ACC112 (cell line): Measurements from ENCODE around the gene FCGR2B.
"Not testable (repeated sequence)": the region's sequence is repeated elsewhere in the genome, so short reads cannot be mapped to it uniquely, and the experiment has no call there.

ENCODE experiments used
- H2AFZ ChIP-seq: fragments of 200-600 bp; sonication (generic); one replicate; pipeline ENCODE4 v1.6.0; 2017; ENCODE audit warnings: antibody characterized with exemption, low read length; ENCODE audit not compliant: unreplicated experiment
- H3K27ac ChIP-seq: fragments of 200-600 bp; sonication (generic); 2 replicates; pipeline ENCODE4 v1.5.1; 2014; ENCODE audit warnings: low read depth, mild to moderate bottlenecking, antibody characterized with exemption, low read length, moderate library complexity
- H3K27me3 ChIP-seq: fragments of 200-600 bp; sonication (generic); 2 replicates; pipeline ENCODE4 v1.6.1; 2014; ENCODE audit warnings: mild to moderate bottlenecking, antibody characterized with exemption, low read length, moderate library complexity, mixed read lengths; ENCODE audit not compliant: insufficient read depth
- H3K36me3 ChIP-seq: fragments of 200-600 bp; sonication (generic); 2 replicates; pipeline ENCODE4 v1.6.1; 2016; ENCODE audit warnings: mild to moderate bottlenecking, antibody characterized with exemption, low read length, moderate library complexity, mixed read lengths; ENCODE audit not compliant: insufficient read depth
- H3K4me1 ChIP-seq: fragments of 200-600 bp; sonication (generic); one replicate; pipeline ENCODE4 v1.6.1; 2016; ENCODE audit warnings: low read length, mixed read lengths; ENCODE audit not compliant: insufficient read depth, unreplicated experiment, control insufficient read depth
- H3K4me3 ChIP-seq: fragments of 200-600 bp; sonication (generic); 2 replicates; pipeline ENCODE4 v1.5.1; 2014; ENCODE audit warnings: mild to moderate bottlenecking, low read depth, low read length
- H3K79me2 ChIP-seq: fragments of 200-600 bp; sonication (generic); one replicate; pipeline ENCODE4 v1.6.0; 2016; ENCODE audit warnings: low read length; ENCODE audit not compliant: control insufficient read depth, unreplicated experiment, insufficient read depth

The FCGR2B gene

GRCh38 chr1:161653541-161653940 is 9.4 kb upstream of the FCGR2B start:
- not testable (repeated sequence) for H3K4me1 ChIP-seq, H3K4me3 ChIP-seq, H3K36me3 ChIP-seq, H3K79me2 ChIP-seq, H2AFZ ChIP-seq, H3K27me3 ChIP-seq, H3K27ac ChIP-seq

DNA sequence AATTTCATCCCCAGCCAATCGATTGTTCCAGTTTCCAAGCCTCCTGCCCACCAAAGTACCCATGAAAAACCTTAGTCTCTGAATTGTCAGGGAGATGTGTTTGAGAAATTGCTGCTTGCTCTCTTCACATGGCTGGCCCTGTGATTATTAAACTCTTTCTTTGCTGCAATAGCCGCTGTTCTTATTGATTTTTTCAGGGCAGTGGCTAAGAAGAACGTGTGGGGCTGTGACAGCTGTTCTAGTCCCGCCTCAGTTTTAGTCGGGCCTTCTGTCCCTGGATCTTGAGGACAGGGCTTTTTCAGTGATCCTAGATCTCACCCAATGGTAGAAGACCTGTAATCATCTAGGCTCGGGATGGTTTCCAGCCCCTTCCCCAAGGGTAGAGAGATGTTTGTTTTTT is 9.0 kb upstream of the FCGR2B start:
- not testable (repeated sequence) for H3K4me1 ChIP-seq, H3K27ac ChIP-seq

GRCh38 chr1:161658524-161658923 is 4.4 kb upstream of the FCGR2B start:
- H3K36me3 ChIP-seq, H3K27me3 ChIP-seq, H3K4me1 ChIP-seq, H2AFZ ChIP-seq, H3K79me2 ChIP-seq, H3K4me3 ChIP-seq, H3K27ac ChIP-seq: not testable (repeated sequence)

More for the DNA sequence above, 9.0 kb upstream of the FCGR2B start:
- H3K79me2 ChIP-seq, H3K4me3 ChIP-seq, H3K27me3 ChIP-seq, H2AFZ ChIP-seq, H3K36me3 ChIP-seq: not testable (repeated sequence)

DNA sequence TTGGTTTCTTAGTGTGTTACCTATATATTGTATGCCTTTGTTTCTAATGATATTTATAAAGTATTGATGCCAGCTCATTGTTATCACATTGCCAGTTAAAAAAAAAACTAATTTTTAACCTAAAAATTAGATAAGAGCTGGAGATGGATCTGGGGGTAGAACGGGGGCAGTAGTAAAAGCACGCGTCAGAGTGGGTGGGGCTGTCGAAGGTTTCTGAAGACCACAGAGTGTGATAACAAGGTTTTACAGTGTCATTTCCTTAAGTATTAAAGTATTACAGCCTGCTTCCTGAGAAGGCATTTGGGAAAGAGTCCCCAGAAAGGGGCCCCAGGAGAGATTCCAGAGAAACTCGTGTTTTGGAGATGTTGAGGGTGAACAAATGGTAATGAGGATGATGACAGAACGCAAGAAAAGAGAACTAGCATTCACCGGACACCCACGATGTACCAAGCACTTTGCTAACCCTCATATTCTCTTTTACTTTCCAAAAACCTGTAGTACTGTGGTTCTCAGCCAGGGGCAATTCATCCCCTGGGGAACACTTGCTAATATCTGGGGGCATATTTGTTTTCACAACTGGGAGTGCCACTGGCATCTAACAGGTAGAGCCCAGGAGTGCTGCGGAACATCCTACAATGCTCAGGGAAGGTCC is 1.2 kb upstream of the FCGR2B start:
- not testable (repeated sequence) for H3K4me1 ChIP-seq, H3K27ac ChIP-seq, H3K79me2 ChIP-seq, H2AFZ ChIP-seq, H3K36me3 ChIP-seq, H3K27me3 ChIP-seq, H3K4me3 ChIP-seq

DNA sequence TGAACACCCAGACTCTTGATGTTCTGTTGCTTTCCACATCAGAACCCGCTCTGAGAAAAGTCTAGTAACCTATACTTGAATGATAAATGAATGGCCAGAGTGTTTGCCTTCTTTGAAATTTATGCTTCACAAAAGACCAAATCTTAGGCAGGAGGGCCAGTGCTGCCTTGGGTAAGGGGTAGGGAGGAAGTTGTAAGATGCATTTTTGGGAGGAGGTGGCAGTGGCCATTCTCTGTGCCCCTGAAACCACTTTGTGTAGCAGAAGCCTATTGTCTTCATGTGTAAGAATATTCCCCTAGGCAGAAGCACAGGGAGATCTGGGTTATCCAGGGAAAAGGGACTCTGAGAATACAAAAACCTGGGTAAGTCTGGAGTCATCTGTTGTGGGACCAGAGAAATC is 626 bp downstream of the FCGR2B start:
- not testable (repeated sequence) for H3K4me3 ChIP-seq, H3K27me3 ChIP-seq, H2AFZ ChIP-seq, H3K4me1 ChIP-seq, H3K79me2 ChIP-seq, H3K36me3 ChIP-seq, H3K27ac ChIP-seq

DNA sequence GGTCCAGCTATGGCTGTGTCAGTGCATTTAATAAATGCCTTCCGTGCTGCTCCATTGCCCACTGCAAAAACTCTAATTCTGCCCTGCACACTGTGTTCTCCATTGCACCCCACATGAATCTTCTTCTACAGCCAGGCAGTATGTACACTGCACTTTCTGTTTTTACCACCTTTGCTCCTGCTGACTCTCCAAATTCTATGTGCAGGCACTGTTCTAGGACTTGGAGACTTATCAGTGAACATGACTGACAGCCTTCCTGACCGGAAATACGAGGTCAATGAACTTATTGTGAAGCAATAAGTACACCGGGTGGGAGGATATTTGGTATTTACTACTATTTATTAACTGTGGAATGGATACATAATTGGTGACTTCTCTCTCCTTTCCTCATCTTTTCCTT is 1.7 kb downstream of the FCGR2B start:
- H3K4me3 ChIP-seq, H3K79me2 ChIP-seq, H3K36me3 ChIP-seq, H3K4me1 ChIP-seq, H2AFZ ChIP-seq, H3K27ac ChIP-seq, H3K27me3 ChIP-seq: not testable (repeated sequence)

DNA sequence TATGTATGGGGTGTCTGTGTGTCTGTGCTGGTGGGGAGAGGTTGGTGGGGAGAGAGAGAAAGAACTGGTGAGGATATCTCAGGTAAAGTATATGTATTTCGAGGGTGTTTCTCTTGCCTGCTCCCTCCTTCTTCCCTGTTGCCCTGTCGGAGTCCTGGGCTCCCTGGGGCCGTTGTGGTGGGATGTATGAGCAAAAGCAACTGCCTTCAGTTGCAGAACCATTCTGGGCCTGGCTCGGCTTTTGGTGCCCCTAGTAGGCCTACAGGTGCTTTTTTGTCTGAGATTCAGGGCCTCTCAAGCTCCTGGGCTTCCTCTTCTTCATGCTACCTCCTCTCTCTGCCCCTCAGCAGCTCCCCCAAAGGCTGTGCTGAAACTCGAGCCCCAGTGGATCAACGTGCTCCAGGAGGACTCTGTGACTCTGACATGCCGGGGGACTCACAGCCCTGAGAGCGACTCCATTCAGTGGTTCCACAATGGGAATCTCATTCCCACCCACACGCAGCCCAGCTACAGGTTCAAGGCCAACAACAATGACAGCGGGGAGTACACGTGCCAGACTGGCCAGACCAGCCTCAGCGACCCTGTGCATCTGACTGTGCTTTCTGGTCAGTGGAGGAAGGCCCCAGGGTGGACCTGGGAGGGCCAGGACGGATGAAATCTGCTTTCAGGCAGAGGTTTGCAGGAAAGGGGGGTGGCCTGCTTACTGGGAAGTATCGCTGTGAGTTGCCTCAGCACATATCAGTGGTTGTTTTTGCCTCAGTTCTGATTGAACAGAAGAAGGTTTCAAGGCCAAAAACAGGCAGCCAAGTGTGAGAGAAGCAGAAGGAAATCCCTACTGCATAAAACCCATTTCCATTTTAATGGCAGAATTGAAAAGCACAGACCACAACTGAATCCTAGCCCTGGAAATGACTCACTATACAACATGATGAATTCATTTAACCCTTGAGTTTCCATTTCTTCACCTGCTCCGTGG is 8.4 kb downstream of the FCGR2B start:
- H3K27ac ChIP-seq, H3K4me1 ChIP-seq, H3K36me3 ChIP-seq, H3K27me3 ChIP-seq, H3K79me2 ChIP-seq, H2AFZ ChIP-seq, H3K4me3 ChIP-seq: not testable (repeated sequence)

DNA sequence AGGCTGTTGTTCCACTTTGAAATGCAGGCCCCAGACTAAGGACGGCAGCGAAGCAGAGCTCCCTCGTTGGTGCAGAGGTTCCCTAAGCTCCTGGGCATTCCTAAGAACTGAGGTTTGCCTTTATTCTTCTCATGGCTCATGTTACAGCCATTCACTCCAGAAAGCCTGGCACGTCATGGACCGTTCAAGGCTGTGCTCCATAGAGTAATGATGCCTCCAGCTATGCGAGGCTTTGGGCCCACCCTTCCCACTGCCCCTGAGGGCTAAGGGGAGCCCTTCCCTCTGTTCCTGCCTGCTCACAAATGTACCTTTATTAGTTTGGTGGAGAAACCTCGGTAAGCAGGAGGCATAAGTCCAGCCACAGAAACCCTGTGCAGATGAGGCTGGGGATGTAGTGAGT is 10.5 kb downstream of the FCGR2B start:
- not testable (repeated sequence) for H3K4me1 ChIP-seq, H3K27ac ChIP-seq, H3K36me3 ChIP-seq, H3K4me3 ChIP-seq, H3K27me3 ChIP-seq, H3K79me2 ChIP-seq, H2AFZ ChIP-seq

DNA sequence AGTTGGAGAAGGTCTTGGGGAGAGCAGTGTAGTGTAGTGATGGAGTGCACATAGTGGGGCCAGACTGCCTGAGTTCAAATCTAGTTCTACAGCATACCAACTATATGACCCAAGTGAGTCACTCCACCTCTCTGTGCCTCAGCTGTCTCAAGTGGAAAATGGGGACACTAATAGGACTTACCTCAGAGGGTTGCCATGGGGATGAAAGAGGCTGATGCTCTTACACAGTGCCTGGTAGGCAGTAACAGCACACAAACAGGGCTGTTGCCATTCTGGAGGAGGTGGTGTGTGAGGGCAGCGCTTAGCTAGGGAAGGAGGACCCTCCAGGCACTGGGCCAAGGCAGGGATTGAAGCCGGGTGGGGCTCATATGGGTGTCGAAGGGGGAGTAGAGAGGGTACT is 11.5 kb downstream of the FCGR2B start:
- H3K79me2 ChIP-seq, H3K36me3 ChIP-seq, H2AFZ ChIP-seq, H3K4me1 ChIP-seq, H3K27ac ChIP-seq, H3K27me3 ChIP-seq, H3K4me3 ChIP-seq: not testable (repeated sequence)

- H3K4me3 ChIP-seq, H3K36me3 ChIP-seq, H3K4me1 ChIP-seq, H2AFZ ChIP-seq, H3K27ac ChIP-seq, H3K79me2 ChIP-seq, H3K27me3 ChIP-seq: not testable (repeated sequence)
These were observed 12.0 kb downstream of the FCGR2B start for GRCh38 chr1:161674908-161675307.

GRCh38 chr1:161676441-161676840 is 13.5 kb downstream of the FCGR2B start:
- no peaks in the 10 kb centered on the region for H3K27me3 ChIP-seq
- no peaks in the 10 kb centered on the region for H3K4me1 ChIP-seq
- H3K27ac ChIP-seq = no peak overlapping the region
- H3K79me2 ChIP-seq = no peaks in the 10 kb centered on the region
- no peak overlapping the region for H3K4me3 ChIP-seq
- H2AFZ ChIP-seq = no peak overlapping the region
- no peaks in the 10 kb centered on the region for H3K36me3 ChIP-seq
